ENCODE data around the gene ITPR1. TPM values are rescaled to one million over a fixed set of nuclear protein-coding genes. Genes with fewer than 3 reads are reported as not detected.

The ITPR1 gene
- total and polyA plus RNA-seq, 2 experiments from 2014 or later: 6.8 to 21.0 TPM

DNA sequence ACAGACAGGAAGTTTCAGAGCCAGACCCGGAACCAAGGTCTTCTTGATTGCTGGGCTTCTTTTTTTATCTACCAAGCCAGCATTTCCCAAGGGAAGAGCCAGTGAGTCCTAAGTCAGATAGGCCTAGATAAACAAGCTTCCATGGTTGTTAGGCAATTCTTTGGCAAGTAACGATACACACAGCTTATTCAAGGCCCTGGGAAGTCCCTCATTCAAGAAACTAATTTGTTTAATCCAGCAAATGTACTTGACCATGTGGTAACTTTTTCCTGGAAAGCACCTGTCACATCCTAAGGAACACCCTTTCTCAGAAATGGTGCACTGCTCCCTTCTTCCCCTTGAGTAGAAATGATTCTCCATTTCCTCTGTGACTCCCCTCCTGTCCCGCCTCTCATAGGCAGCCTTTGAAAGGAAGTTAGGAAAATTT lies 209.9 kb downstream of the ITPR1 start:
- Histone ChIP-seq H4K20me1 (replicated peaks; ENCODE audit: insufficient read depth) (no peaks in the 10 kb centered on the region), H3K79me2 (replicated peaks; ENCODE audit: insufficient read depth) (no peaks in the 10 kb centered on the region), H3K36me3 (ENCODE audit: insufficient read depth) (no peaks in the 10 kb centered on the region), H3K4me3 (no peak overlapping the region), H3K27ac (ENCODE audit: low read depth) (no peak overlapping the region), H3K27me3 (ENCODE audit: insufficient read depth) (no peaks in the 10 kb centered on the region), H3K9me2 (ENCODE audit: insufficient read depth) (no peaks in the 10 kb centered on the region; the same call in 1 of the 2 replicates), H3K4me2 (no peak overlapping the region), H2AFZ (no peak overlapping the region), H3F3A (replicated peaks; ENCODE audit: low read depth) (no peaks in the 10 kb centered on the region), H3K4me1 (ENCODE audit: insufficient read depth) (peaks cover 22% of the 10 kb centered on the region)
- H3K36me3 Mint-ChIP-seq (ENCODE audit: low read depth): peaks cover 14% of the 10 kb centered on the region
- H3K27ac Mint-ChIP-seq: no peak overlapping the region
- H3K4me1 Mint-ChIP-seq: peaks cover 19% of the 10 kb centered on the region
- TF ChIP-seq, protein P1, sequence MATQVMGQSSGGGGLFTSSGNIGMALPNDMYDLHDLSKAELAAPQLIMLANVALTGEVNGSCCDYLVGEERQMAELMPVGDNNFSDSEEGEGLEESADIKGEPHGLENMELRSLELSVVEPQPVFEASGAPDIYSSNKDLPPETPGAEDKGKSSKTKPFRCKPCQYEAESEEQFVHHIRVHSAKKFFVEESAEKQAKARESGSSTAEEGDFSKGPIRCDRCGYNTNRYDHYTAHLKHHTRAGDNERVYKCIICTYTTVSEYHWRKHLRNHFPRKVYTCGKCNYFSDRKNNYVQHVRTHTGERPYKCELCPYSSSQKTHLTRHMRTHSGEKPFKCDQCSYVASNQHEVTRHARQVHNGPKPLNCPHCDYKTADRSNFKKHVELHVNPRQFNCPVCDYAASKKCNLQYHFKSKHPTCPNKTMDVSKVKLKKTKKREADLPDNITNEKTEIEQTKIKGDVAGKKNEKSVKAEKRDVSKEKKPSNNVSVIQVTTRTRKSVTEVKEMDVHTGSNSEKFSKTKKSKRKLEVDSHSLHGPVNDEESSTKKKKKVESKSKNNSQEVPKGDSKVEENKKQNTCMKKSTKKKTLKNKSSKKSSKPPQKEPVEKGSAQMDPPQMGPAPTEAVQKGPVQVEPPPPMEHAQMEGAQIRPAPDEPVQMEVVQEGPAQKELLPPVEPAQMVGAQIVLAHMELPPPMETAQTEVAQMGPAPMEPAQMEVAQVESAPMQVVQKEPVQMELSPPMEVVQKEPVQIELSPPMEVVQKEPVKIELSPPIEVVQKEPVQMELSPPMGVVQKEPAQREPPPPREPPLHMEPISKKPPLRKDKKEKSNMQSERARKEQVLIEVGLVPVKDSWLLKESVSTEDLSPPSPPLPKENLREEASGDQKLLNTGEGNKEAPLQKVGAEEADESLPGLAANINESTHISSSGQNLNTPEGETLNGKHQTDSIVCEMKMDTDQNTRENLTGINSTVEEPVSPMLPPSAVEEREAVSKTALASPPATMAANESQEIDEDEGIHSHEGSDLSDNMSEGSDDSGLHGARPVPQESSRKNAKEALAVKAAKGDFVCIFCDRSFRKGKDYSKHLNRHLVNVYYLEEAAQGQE (IDR thresholded peaks at IDR 0.05; ENCODE audit: unreplicated experiment): no peak
- TF ChIP-seq EZH2phosphoT487 (IDR thresholded peaks at IDR 0.05; ENCODE audit: unreplicated experiment): no peak
- TF ChIP-seq EZH2 (IDR thresholded peaks at IDR 0.05; ENCODE audit: low read depth, unreplicated experiment): no peak
- no peak for TF ChIP-seq JUNB (IDR thresholded peaks at IDR 0.05; ENCODE audit: unreplicated experiment)
- TF ChIP-seq, protein P2, sequence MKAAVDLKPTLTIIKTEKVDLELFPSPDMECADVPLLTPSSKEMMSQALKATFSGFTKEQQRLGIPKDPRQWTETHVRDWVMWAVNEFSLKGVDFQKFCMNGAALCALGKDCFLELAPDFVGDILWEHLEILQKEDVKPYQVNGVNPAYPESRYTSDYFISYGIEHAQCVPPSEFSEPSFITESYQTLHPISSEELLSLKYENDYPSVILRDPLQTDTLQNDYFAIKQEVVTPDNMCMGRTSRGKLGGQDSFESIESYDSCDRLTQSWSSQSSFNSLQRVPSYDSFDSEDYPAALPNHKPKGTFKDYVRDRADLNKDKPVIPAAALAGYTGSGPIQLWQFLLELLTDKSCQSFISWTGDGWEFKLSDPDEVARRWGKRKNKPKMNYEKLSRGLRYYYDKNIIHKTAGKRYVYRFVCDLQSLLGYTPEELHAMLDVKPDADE (IDR thresholded peaks at IDR 0.05): no peak
- TF ChIP-seq ZNF114 (CRISPR knock-in tag; IDR thresholded peaks at IDR 0.05): no peak
- no peak for TF ChIP-seq STAT1 (IDR thresholded peaks at IDR 0.05; ENCODE audit: unreplicated experiment)
- TF ChIP-seq POLR2AphosphoS5 (IDR thresholded peaks at IDR 0.05; ENCODE audit: low read depth): no peak
- TF ChIP-seq, protein P3, sequence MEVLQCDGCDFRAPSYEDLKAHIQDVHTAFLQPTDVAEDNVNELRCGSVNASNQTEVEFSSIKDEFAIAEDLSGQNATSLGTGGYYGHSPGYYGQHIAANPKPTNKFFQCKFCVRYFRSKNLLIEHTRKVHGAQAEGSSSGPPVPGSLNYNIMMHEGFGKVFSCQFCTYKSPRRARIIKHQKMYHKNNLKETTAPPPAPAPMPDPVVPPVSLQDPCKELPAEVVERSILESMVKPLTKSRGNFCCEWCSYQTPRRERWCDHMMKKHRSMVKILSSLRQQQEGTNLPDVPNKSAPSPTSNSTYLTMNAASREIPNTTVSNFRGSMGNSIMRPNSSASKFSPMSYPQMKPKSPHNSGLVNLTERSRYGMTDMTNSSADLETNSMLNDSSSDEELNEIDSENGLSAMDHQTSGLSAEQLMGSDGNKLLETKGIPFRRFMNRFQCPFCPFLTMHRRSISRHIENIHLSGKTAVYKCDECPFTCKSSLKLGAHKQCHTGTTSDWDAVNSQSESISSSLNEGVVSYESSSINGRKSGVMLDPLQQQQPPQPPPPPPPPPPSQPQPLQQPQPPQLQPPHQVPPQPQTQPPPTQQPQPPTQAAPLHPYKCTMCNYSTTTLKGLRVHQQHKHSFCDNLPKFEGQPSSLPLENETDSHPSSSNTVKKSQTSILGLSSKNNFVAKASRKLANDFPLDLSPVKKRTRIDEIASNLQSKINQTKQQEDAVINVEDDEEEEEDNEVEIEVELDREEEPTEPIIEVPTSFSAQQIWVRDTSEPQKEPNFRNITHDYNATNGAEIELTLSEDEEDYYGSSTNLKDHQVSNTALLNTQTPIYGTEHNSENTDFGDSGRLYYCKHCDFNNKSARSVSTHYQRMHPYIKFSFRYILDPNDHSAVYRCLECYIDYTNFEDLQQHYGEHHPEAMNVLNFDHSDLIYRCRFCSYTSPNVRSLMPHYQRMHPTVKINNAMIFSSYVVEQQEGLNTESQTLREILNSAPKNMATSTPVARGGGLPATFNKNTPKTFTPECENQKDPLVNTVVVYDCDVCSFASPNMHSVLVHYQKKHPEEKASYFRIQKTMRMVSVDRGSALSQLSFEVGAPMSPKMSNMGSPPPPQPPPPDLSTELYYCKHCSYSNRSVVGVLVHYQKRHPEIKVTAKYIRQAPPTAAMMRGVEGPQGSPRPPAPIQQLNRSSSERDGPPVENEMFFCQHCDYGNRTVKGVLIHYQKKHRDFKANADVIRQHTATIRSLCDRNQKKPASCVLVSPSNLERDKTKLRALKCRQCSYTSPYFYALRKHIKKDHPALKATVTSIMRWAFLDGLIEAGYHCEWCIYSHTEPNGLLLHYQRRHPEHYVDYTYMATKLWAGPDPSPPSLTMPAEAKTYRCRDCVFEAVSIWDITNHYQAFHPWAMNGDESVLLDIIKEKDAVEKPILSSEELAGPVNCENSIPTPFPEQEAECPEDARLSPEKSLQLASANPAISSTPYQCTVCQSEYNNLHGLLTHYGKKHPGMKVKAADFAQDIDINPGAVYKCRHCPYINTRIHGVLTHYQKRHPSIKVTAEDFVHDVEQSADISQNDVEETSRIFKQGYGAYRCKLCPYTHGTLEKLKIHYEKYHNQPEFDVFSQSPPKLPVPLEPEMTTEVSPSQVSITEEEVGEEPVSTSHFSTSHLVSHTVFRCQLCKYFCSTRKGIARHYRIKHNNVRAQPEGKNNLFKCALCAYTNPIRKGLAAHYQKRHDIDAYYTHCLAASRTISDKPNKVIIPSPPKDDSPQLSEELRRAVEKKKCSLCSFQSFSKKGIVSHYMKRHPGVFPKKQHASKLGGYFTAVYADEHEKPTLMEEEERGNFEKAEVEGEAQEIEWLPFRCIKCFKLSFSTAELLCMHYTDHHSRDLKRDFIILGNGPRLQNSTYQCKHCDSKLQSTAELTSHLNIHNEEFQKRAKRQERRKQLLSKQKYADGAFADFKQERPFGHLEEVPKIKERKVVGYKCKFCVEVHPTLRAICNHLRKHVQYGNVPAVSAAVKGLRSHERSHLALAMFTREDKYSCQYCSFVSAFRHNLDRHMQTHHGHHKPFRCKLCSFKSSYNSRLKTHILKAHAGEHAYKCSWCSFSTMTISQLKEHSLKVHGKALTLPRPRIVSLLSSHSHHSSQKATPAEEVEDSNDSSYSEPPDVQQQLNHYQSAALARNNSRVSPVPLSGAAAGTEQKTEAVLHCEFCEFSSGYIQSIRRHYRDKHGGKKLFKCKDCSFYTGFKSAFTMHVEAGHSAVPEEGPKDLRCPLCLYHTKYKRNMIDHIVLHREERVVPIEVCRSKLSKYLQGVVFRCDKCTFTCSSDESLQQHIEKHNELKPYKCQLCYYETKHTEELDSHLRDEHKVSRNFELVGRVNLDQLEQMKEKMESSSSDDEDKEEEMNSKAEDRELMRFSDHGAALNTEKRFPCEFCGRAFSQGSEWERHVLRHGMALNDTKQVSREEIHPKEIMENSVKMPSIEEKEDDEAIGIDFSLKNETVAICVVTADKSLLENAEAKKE (CRISPR knock-in tag; IDR thresholded peaks at IDR 0.05): no peak
- TF ChIP-seq CREB1 (CRISPR knock-in tag; IDR thresholded peaks at IDR 0.05; ENCODE audit: low read depth): no peak
- TF ChIP-seq, protein P4, sequence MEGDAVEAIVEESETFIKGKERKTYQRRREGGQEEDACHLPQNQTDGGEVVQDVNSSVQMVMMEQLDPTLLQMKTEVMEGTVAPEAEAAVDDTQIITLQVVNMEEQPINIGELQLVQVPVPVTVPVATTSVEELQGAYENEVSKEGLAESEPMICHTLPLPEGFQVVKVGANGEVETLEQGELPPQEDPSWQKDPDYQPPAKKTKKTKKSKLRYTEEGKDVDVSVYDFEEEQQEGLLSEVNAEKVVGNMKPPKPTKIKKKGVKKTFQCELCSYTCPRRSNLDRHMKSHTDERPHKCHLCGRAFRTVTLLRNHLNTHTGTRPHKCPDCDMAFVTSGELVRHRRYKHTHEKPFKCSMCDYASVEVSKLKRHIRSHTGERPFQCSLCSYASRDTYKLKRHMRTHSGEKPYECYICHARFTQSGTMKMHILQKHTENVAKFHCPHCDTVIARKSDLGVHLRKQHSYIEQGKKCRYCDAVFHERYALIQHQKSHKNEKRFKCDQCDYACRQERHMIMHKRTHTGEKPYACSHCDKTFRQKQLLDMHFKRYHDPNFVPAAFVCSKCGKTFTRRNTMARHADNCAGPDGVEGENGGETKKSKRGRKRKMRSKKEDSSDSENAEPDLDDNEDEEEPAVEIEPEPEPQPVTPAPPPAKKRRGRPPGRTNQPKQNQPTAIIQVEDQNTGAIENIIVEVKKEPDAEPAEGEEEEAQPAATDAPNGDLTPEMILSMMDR (conservative IDR thresholded peaks at IDR 0.05; ENCODE audit: low read depth in 2 of 2): no peak
- TF ChIP-seq ZNF331 (CRISPR knock-in tag; IDR thresholded peaks at IDR 0.05; ENCODE audit: low read depth): no peak
- no peak for TF ChIP-seq NANOG (IDR thresholded peaks at IDR 0.05; ENCODE audit: borderline replicate concordance)
- DNase-seq (ENCODE audit: low spot score) (no peak), ATAC-seq (no peak)
- H3K27me3 Mint-ChIP-seq (ENCODE audit: insufficient read depth, low read depth, poor library complexity): no peaks in the 10 kb centered on the region
- H3K4me3 Mint-ChIP-seq: no peak overlapping the region
- no peaks in the 10 kb centered on the region; the same call in 2 of the 3 replicates for H3K9me3 Mint-ChIP-seq

Measured in GM23338 (cell line).